Activated CD8-positive, alpha-beta memory T cell treated with anti-CD3 and anti-CD28 coated beads for 24 hours (primary cell): Measurements from ENCODE around the gene OR5A1.

Experiments
- DNase-seq: peaks from one replicate; pipeline ENCODE4 v3.0.0-alpha.2; 2020

OR5A1 gene

GRCh38 chr11:59480359-59480758, 44.1 kb downstream of the OR5A1 start:
- no peak for DNase-seq
